ENCODE measurements around the gene EML6. TPM values are rescaled to one million over a fixed set of nuclear protein-coding genes. Genes with fewer than 3 reads are reported as not detected.

EML6 gene
- total and polyA plus RNA-seq, 10 of the 15 experiments (the other 5 are each of a cell fraction or from before 2014, with no cell fraction given): 0.09 to 0.67 (median 0.21) TPM

DNA sequence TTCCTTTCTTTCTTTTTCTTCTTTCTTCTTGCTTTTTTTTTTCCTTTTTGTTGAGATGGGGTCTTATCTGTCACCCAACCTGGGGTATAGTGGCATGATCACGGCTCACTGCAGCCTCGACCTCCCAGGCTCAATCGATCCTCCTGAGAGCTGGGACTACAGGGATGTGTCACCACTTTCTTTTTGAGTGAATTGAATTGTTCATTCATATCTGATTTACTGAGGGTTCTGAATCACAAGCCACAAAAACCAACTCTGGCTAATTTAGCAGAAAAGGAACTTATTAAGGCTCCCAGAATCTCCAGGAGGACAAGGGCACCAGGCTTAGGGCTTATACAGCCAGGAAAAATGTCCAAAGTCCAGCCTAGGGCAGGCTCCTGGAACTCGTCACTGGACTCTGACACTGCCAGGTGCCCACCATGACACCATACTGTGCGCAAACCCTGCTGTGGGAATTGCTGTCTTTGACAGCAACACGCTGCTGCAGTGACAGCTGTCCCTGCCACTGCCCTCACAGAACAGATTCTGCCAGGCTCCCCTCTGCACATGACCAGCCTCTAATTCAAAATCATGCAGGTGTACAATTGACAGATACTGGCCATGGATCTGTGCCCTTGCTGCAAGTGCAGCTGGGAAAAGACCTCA is 42.9 kb upstream of the EML6 start (continued):
- TF ChIP-seq, protein P1, sequence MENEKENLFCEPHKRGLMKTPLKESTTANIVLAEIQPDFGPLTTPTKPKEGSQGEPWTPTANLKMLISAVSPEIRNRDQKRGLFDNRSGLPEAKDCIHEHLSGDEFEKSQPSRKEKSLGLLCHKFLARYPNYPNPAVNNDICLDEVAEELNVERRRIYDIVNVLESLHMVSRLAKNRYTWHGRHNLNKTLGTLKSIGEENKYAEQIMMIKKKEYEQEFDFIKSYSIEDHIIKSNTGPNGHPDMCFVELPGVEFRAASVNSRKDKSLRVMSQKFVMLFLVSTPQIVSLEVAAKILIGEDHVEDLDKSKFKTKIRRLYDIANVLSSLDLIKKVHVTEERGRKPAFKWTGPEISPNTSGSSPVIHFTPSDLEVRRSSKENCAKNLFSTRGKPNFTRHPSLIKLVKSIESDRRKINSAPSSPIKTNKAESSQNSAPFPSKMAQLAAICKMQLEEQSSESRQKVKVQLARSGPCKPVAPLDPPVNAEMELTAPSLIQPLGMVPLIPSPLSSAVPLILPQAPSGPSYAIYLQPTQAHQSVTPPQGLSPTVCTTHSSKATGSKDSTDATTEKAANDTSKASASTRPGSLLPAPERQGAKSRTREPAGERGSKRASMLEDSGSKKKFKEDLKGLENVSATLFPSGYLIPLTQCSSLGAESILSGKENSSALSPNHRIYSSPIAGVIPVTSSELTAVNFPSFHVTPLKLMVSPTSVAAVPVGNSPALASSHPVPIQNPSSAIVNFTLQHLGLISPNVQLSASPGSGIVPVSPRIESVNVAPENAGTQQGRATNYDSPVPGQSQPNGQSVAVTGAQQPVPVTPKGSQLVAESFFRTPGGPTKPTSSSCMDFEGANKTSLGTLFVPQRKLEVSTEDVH (IDR thresholded peaks at IDR 0.05; ENCODE audit: low read depth, partially characterized antibody): no peak
- no peak for TF ChIP-seq NR2C1 (IDR thresholded peaks at IDR 0.05)
- 0 out of 2 replicates have a peak, but pooled peaks have one; percentile 7 for TF ChIP-seq YY1 (IDR thresholded peaks at IDR 0.05; ENCODE audit: low read depth, low read length)
- TF ChIP-seq TCF3 (IDR thresholded peaks at IDR 0.05; ENCODE audit: borderline replicate concordance, insufficient read depth, low read depth, low read length): peak; percentile 72; the same call in 1 of the 2 replicates
- TF ChIP-seq JUNB (IDR thresholded peaks at IDR 0.05): peak; percentile 99
- peak in 1 of 2 experiments; percentile 54; a peak in 1 of 4 replicates for TF ChIP-seq BHLHE40 (IDR thresholded peaks at IDR 0.05; ENCODE audit: borderline replicate concordance in 1 of 2, low read depth in 2 of 2, low read length in 1 of 2)
- TF ChIP-seq FOXM1 (IDR thresholded peaks at IDR 0.05; ENCODE audit: low read depth, low read length): peak; percentile 80; the same call in 1 of the 2 replicates
- TF ChIP-seq CHD4 (IDR thresholded peaks at IDR 0.05): 0 out of 2 replicates have a peak, but pooled peaks have one; percentile 15
- TF ChIP-seq RAD51 (IDR thresholded peaks at IDR 0.05): no peak
- peak; percentile 65 for TF ChIP-seq POU2F2 (IDR thresholded peaks at IDR 0.05; ENCODE audit: borderline replicate concordance, low read depth, low read length)
- no peak for TF ChIP-seq RFX5 (IDR thresholded peaks at IDR 0.05; ENCODE audit: low read depth, low read length)
- peak; percentile 48 to 84; a peak in 3 of 4 replicates for TF ChIP-seq EP300 (IDR thresholded peaks at IDR 0.05; ENCODE audit: borderline replicate concordance in 1 of 2, control insufficient read depth in 1 of 2, low read depth in 2 of 2, low read length in 2 of 2)
- 0 out of 2 replicates have a peak, but pooled peaks have one; percentile 60 for TF ChIP-seq STAT3 (IDR thresholded peaks at IDR 0.05; ENCODE audit: low read depth, low read length)
- TF ChIP-seq BCL11A (IDR thresholded peaks at IDR 0.05; ENCODE audit: low read depth, low read length): peak; percentile 96
- TF ChIP-seq NR2C2 (IDR thresholded peaks at IDR 0.05; ENCODE audit: borderline replicate concordance, control insufficient read depth, insufficient read length, low read depth): no peak
- TF ChIP-seq BACH1 (IDR thresholded peaks at IDR 0.05; ENCODE audit: borderline replicate concordance): peak; percentile 92; the same call in 1 of the 2 replicates
- TF ChIP-seq EED (IDR thresholded peaks at IDR 0.05; ENCODE audit: low read depth): peak; percentile 90
- no peak for TF ChIP-seq IRF5 (IDR thresholded peaks at IDR 0.05; ENCODE audit: borderline replicate concordance)
- no peak for TF ChIP-seq BRCA1 (IDR thresholded peaks at IDR 0.05; ENCODE audit: low read depth, low read length)
- TF ChIP-seq, protein P2, sequence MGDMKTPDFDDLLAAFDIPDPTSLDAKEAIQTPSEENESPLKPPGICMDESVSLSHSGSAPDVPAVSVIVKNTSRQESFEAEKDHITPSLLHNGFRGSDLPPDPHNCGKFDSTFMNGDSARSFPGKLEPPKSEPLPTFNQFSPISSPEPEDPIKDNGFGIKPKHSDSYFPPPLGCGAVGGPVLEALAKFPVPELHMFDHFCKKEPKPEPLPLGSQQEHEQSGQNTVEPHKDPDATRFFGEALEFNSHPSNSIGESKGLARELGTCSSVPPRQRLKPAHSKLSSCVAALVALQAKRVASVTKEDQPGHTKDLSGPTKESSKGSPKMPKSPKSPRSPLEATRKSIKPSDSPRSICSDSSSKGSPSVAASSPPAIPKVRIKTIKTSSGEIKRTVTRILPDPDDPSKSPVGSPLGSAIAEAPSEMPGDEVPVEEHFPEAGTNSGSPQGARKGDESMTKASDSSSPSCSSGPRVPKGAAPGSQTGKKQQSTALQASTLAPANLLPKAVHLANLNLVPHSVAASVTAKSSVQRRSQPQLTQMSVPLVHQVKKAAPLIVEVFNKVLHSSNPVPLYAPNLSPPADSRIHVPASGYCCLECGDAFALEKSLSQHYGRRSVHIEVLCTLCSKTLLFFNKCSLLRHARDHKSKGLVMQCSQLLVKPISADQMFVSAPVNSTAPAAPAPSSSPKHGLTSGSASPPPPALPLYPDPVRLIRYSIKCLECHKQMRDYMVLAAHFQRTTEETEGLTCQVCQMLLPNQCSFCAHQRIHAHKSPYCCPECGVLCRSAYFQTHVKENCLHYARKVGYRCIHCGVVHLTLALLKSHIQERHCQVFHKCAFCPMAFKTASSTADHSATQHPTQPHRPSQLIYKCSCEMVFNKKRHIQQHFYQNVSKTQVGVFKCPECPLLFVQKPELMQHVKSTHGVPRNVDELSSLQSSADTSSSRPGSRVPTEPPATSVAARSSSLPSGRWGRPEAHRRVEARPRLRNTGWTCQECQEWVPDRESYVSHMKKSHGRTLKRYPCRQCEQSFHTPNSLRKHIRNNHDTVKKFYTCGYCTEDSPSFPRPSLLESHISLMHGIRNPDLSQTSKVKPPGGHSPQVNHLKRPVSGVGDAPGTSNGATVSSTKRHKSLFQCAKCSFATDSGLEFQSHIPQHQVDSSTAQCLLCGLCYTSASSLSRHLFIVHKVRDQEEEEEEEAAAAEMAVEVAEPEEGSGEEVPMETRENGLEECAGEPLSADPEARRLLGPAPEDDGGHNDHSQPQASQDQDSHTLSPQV (IDR thresholded peaks at IDR 0.05): no peak
- no peak for TF ChIP-seq SMAD5 (IDR thresholded peaks at IDR 0.05; ENCODE audit: low read depth)
- peak; percentile 95 for TF ChIP-seq IRF4 (IDR thresholded peaks at IDR 0.05; ENCODE audit: low read depth, low read length)

Data from GM12878 (cell line).